ENCODE data around the gene PMM2.
"Not testable (repeated sequence)": the region's sequence is repeated elsewhere in the genome, so short reads cannot be mapped to it uniquely, and the experiment has no call there.

The PMM2 gene

DNA sequence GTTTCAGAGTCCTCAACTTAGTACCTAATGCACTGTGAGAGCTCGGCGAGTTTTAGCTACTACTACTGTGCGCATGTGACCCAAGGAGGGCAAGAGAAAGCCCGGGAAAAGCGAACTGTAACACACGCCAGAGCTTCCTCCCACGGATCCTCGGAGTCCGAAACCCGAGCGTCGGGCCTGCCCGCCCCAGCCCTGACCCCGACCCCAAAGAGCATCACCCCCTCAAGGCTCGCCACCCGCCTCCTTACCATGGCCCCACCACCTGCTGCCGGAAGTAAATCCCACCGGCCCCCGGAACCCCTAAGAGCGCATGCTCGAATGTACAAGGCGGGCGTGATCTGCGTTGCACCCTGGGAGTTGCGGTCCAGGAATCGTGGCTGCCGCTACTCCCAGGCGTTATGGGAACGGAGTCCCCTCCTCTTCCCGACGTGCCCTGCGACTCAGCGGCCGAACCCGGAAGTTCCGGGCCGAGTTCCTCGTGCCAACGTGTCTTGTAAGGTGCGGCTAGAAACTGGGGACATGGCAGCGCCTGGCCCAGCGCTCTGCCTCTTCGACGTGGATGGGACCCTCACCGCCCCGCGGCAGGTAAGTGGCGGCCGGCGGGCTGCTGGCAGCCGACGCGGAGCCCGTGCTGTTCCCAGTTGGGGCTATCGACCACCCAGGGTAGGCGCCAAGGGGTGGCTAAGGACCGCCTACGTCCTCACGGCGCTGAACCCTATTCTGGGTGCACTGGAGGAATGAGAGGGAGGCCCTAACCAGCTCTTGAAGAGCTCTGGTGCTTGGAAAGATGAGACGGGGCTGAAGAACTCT, at the start of gene PMM2, which contains the start of gene TMEM186:
Gene PMM2, plus strand, starts transcription at position 476 of the 810 bp plus-strand sequence. Its CDS starts 44 bp downstream, at position 520.
Gene TMEM186, minus strand, starts transcription at position 276 of the 810 bp plus-strand sequence. Its CDS starts 25 bp downstream, at position 251.
- TF ChIP-seq, protein P1, sequence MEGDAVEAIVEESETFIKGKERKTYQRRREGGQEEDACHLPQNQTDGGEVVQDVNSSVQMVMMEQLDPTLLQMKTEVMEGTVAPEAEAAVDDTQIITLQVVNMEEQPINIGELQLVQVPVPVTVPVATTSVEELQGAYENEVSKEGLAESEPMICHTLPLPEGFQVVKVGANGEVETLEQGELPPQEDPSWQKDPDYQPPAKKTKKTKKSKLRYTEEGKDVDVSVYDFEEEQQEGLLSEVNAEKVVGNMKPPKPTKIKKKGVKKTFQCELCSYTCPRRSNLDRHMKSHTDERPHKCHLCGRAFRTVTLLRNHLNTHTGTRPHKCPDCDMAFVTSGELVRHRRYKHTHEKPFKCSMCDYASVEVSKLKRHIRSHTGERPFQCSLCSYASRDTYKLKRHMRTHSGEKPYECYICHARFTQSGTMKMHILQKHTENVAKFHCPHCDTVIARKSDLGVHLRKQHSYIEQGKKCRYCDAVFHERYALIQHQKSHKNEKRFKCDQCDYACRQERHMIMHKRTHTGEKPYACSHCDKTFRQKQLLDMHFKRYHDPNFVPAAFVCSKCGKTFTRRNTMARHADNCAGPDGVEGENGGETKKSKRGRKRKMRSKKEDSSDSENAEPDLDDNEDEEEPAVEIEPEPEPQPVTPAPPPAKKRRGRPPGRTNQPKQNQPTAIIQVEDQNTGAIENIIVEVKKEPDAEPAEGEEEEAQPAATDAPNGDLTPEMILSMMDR (IDR thresholded peaks at IDR 0.05) = no peak
- Histone ChIP-seq H3K4me3 (peak within 1 kb of the TSS; percentile 95), H3K27ac (peak within 1 kb of the TSS; percentile 59 to 93)
- peak; percentile 97 for DNase-seq (ENCODE audit: low spot score)

DNA sequence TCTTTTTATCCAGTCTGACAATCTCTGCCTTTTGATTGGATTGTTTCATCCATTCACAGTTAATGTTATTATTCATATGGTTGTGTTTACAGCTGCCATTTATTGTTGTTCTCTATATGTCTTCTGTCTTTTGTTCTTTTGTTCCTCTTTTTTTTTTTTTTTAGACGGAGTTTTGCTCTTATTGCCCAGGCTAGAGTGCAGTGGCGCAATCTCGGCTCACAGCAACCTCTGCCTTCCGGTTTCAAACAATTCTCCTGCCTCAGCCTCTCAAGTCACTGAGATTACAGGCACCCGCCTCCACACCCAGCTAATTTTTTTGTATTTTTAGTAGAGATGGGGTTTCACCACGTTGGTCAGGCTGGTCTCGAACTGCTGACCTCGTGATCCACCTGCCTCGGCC, 48.7 kb upstream of the PMM2 start:
- DNase-seq (ENCODE audit: low spot score); H3K4me3 ChIP-seq; H3K27ac ChIP-seq: not testable (repeated sequence)

DNA sequence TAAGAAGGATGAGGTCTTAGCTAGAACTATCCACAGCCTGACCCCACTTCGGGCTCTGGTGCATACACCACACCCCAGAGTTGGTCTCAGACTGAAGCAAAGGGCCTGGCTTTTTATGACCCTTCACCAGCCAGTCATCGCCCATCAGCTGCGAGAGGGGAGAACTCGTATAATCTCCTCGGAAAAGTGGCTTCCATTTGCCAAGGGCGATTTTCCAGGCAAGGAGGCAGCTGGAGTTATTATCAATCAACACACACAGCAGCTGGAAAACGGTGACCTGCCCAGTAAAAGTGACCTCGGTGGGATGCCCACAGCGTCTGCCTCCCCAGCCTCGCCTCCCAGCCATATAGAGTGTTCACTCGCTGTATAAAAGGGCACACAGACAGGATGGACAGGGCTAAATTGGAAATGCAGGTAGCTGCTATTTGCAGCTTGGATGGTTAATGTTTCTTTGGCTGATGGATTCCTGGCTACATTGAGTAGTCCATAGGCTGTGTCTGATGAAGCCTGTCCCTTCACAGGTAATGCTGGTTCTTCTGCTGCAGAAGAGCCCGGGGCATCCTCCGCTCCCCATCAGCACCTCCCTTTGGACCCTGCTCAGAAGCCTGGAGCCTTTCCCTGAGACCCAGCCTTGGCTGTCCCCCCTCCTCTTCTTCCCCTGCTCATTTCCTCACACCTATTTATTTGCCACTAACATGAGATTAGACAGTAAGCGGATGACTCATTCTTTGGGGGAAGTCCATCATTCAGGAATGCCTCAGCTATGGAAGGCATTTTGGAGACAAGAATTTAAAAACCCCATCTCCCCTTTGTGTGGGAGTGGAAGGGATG, 45.9 kb upstream of the PMM2 start:
- TF ChIP-seq, protein P1 (IDR thresholded peaks at IDR 0.05) = no peak
- Histone ChIP-seq H3K4me3 (no peak overlapping the region), H3K27ac (no peak overlapping the region)
- DNase-seq (ENCODE audit: low spot score) = no peak

DNA sequence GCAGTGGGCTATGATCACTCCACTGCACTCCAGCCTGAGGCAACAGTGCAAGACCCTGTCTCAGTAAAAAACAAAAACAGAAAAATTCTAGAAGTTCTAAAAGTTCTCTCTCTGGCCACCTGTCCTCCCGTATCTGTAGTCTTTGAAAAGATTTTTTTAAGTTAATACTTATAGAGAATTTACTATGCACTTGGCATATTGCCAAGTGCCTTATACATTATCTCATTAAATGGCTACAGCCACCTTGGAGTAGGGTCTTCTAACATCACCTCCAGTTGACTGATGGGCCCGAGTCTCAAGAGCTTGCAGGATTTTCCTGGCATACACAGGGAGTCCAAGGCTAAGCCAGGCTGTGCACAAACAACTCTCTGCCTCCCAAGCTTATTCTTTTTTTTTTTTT, 44.9 kb upstream of the PMM2 start:
- no peak for DNase-seq (ENCODE audit: low spot score)
- no peak overlapping the region for H3K27ac ChIP-seq
- TF ChIP-seq, protein P1 (IDR thresholded peaks at IDR 0.05) = no peak
- H3K4me3 ChIP-seq = no peak overlapping the region

DNA sequence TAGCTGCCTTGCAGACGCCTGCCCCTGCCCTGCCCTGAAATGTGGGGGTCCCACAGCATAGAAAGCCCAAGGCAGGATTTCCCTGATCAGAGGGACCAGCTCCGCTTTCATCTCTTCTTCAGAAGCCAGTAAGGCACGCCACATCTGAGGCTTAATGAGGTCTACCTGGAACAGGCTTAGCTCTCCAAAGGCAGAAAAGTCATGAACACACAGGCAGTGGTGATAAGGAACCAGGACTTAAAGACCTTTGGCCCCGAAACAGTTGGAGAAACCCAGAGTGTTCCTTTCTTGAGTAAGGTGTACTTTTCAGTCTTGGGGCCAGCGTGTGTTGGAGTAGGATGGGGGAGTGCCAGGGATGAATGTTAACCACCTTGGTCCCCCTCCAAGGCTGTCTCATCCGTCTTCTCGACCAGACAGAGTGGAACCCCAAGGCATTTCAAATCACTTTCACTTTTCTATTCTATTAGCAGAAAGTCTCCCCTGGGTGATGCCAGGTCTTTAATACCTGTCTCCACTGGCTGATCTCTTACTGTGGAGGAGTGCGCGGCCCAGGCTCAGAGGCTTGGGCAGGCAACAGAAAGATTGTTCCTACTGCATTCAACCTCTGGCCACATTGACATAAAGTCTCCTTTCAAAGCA, 44.1 kb upstream of the PMM2 start:
- no peak for DNase-seq (ENCODE audit: low spot score)
- H3K4me3 ChIP-seq = no peak overlapping the region
- TF ChIP-seq, protein P1 (IDR thresholded peaks at IDR 0.05) = no peak
- no peak overlapping the region for H3K27ac ChIP-seq

DNA sequence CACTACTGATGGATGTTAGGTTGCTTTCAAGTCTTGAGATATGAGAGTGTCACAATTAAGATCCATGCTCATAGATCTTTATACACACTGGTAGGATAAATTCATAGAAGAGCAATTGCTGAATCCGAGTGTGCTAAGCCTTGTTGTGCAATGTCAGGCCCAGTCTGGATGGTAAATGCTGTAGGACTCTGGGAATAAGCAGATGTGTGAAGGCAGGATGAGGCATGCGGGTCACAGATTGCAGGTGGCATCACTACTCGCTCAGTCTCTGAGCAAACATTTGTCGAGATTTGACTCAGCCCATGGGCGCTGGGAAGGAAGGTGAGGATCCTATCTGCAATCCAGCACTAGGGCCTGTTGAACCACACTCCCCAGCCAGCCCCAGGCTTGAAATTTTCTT, 40.9 kb upstream of the PMM2 start:
- no peak for DNase-seq (ENCODE audit: low spot score)
- TF ChIP-seq, protein P1 (IDR thresholded peaks at IDR 0.05) = no peak
- no peak overlapping the region for H3K27ac ChIP-seq
- no peak overlapping the region for H3K4me3 ChIP-seq

DNA sequence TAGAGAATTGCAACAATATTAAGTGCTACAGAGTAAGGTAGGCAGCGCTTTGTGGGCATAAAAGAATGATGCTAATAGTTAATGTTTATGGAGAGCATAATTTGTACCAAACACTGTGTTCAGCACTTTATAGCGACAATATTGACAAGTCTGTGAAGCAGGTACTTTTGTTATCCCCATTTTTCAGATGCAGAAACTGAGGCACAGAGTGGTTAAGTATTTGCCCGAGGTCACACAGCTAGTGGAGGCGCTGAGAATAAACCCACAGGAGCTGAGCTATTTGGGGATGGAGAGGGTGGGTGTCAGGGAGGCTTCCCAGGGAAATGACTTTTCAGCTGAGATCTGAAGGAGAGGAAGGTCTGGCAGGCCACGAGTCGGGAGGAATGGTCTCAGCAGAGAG, 39.6 kb upstream of the PMM2 start:
- Histone ChIP-seq H3K4me3 (no peak overlapping the region), H3K27ac (no peak overlapping the region)
- TF ChIP-seq, protein P1 (IDR thresholded peaks at IDR 0.05) = no peak
- DNase-seq (ENCODE audit: low spot score) = no peak
